Psoas muscle (tissue), 8 donors: Measurements from ENCODE around the gene MED14. TPM values are rescaled to one million over a fixed set of nuclear protein-coding genes. Genes with fewer than 3 reads are reported as not detected.
"Not testable (repeated sequence)": the region's sequence is repeated elsewhere in the genome, so short reads cannot be mapped to it uniquely, and the experiment has no call there.

ENCODE experiments used
- ATAC-seq, 4 donors: fragments of 200-7000 bp; cut with Tn5 transposase; one replicate each; pipeline ENCODE4 v1.9.1; 2020; ENCODE audit warnings: moderate library complexity in 3 of 4, mild to moderate bottlenecking in 2 of 4
- DNase-seq, 2 donors: peaks; one replicate each; pipeline ENCODE4 v3.0.0-alpha.2; 2020
- H3K27ac ChIP-seq: fragments of 200-600 bp; one replicate; pipeline ENCODE4 v1.8.0; 2022
- H3K27me3 ChIP-seq, 3 donors: fragments of 200-600 bp in 1 of 3; one replicate each; pipeline versions ENCODE4 v1.6.1 to v1.8.0; 2013 to 2022; ENCODE audit warnings: low read length in 2 of 3, mild to moderate bottlenecking in 2 of 3, moderate library complexity in 1 of 3; ENCODE audit not compliant: insufficient read depth in 3 of 3
- H3K36me3 ChIP-seq, 2 donors: fragments of 200-600 bp in 1 of 2; one replicate each; pipeline versions ENCODE4 v1.6.1 to v1.8.0; 2013 to 2022; ENCODE audit warnings: low read depth in 1 of 2, mild to moderate bottlenecking in 1 of 2, moderate library complexity in 1 of 2; ENCODE audit not compliant: insufficient read depth in 1 of 2
- H3K4me1 ChIP-seq: fragments of 200-600 bp; one replicate; pipeline ENCODE4 v1.8.0; 2022
- H3K4me3 ChIP-seq: fragments of 200-600 bp; one replicate; pipeline ENCODE4 v1.8.0; 2022; ENCODE audit warnings: mild to moderate bottlenecking
- H3K9me3 ChIP-seq: fragments of 200-600 bp; one replicate; pipeline ENCODE4 v1.8.0; 2022
- WGBS, 3 donors: extraction: QIAGEN DNeasy Blood & Tissue Kit; methylation state at CpG; one replicate each; pipeline versions ENCODE4 v1.1.6 to v1.1.7; 2013; 5-methylcytosine and 5-hydroxymethylcytosine counted together
- intact Hi-C, 2 donors: fragments of 100-400 bp; cut with DNase I; formaldehyde crosslinking; loops; one replicate each; pipeline versions ENCODE4 v1.11.0 to v1.14.2; 2022
- long read RNA-seq, 2 donors: library from polyadenylated mRNA; unstranded; transcript quantifications; one replicate each; pipeline ENCODE4 v2.0.0, GENCODE V29; 2021
- polyA plus RNA-seq, 3 donors: library from polyadenylated mRNA; stranded (reverse); fragments of 200-250 nt; gene quantifications; one replicate each; pipeline ENCODE4 v1.2.3, GENCODE V29; 2013
- total RNA-seq, 4 donors: library from RNA; stranded (reverse); fragmentation: NEBNext Ultra II Directional in 2 of 4; extraction: Animal tissue kit (Norgen Biotek cat#: 25700) in 2 of 4; gene quantifications; one replicate each; pipeline versions ENCODE4 v1.2.1 to v1.2.4, GENCODE V29; 2021 to 2023
- TF ChIP-seq, protein P1 (sequence below): fragments of 200-600 bp; IDR thresholded peaks from one replicate; pipeline ENCODE4 v1.8.0; 2022; ENCODE audit warnings: antibody characterized with exemption
- donor health status: healthy with polysubstance abuse.
- donor health status: DM: no; HTN: no; CAD: no; lungs with moderate emphysema.
- donor health status: Bipolar disorder and iron deficiency.
- donor health status: healthy.
- donor health status: DM: yes; HTN: yes; CAD: no.
- donor health status: DM: no; HTN: no; CAD: no.
- donor health status: DM: no; HTN: no; CAD: no.
- donor health status: DM: yes; HTN: yes; CAD: no.

The MED14 gene
- total RNA-seq (10 to 100 TPM; 46.6 to 63.2 (median 55.9) TPM), polyA plus RNA-seq (10 to 100 TPM; 10.7 to 23.9 (median 14.3) TPM)
- long read RNA-seq, donor 1, partial matches to known transcripts: 1 of 2 reads
- long read RNA-seq, donor 1, other reads (novel, unspliced or antisense): 0 of 2 reads
- long read RNA-seq, donor 2, partial matches to known transcripts: 14 of 19 reads
- long read RNA-seq, donor 2, other reads (novel, unspliced or antisense): 3 of 19 reads

DNA sequence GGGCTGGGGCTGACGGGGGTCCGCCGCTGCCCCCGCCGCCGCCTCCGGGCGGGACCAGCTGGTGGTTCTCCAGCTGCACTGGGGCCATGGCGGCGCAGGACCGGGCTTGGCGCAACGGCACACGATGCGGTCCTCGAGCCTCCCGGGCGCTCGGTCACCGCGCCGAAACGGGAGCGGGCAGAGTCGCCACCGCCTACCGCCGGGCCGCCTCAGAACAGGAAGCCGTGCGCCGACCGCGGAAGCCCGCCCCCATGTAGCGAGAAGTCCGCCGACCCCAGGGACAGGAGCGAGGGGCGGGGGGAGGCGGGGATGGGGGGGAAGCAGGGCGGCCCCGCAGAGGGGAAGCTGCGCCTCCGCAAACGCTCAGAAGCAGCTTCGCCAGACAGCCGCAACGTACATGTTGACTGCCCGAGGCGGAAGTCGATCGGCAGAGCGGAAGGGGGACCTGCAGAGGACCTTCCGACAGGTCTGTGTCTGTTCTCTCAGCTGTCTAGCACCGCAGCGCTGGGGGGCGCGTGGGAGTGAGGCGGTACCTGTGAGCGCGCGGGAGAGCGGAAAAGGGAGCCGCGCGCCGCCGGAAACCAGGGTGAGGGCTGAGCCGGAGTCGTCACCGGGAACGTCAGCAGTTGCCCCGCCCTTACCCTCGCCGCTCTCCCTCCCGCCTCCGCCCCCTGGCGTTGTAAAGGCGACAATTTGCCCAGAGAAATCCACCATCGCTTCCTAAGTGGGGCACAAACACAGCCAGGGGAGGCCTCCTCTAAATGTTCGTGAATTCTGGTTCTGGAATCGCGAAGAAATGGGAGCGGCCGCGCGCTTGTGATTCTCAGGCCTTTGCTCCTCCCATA, at the start of gene MED14:
TSS of gene MED14 (minus strand) at position 218 of the 845 bp plus-strand sequence. CDS start at position 88, 130 bp downstream.
- no peaks in the 10 kb centered on the region for H3K36me3 ChIP-seq
- DNase-seq: peak; percentile 91 to 95
- 0 to 1% (median 0%) methylated on average over 24 to 86 of the region's 88 CpGs for WGBS, 3 donors
- H3K4me3 ChIP-seq: peak within 1 kb of the TSS; percentile 91
- H3K27ac ChIP-seq: peak within 1 kb of the TSS; percentile 99
- intact Hi-C loops: loop anchor here in 1 of 2 donors (5.0 kb wide), 1 partner anchor 57 kb away; no protein-coding TSS in a partner anchor
- TF ChIP-seq, protein P1, sequence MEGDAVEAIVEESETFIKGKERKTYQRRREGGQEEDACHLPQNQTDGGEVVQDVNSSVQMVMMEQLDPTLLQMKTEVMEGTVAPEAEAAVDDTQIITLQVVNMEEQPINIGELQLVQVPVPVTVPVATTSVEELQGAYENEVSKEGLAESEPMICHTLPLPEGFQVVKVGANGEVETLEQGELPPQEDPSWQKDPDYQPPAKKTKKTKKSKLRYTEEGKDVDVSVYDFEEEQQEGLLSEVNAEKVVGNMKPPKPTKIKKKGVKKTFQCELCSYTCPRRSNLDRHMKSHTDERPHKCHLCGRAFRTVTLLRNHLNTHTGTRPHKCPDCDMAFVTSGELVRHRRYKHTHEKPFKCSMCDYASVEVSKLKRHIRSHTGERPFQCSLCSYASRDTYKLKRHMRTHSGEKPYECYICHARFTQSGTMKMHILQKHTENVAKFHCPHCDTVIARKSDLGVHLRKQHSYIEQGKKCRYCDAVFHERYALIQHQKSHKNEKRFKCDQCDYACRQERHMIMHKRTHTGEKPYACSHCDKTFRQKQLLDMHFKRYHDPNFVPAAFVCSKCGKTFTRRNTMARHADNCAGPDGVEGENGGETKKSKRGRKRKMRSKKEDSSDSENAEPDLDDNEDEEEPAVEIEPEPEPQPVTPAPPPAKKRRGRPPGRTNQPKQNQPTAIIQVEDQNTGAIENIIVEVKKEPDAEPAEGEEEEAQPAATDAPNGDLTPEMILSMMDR: peak; percentile 52
- H3K9me3 ChIP-seq: no peaks in the 10 kb centered on the region
- peaks cover 5% of the 10 kb centered on the region for H3K4me1 ChIP-seq
- peaks cover 0 to 6% (median 0%) of the 10 kb centered on the region in 3 donors for H3K27me3 ChIP-seq
- ATAC-seq: peak; percentile 96 to 97 (median 97)

DNA sequence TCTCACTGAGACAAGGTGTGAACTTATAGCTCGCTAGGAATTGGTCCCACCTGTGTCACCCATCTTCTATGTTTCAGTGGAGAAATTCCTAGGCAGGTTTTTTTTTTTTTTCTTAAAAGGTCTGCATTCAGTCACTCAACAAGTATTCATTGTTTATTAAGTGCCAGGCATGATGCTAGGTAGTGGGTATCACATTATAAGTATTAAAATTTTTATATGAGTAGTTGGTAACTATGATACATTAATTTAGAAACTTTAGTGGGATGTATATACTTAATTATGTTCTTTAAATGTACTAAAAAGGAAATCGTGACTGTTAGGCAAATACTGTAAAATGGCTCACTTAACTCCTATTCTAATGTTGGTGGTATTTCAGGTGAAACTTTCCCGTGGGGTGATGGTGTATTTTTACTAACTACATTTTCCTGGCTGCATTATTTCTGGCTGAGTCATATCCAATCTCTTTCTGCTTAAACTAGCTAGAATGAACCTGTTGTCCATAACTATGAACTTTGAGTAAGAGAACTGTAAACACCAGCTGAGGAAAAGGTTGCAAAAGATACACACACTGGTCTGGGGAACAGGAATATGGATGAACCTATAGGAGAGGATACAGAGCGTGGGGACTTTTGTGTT, 49.3 kb upstream of the MED14 start:
- TF ChIP-seq, protein P1: no peak
- no peak overlapping the region for H3K27ac ChIP-seq
- H3K27me3 ChIP-seq: peaks cover 0 to 8% (median 0%) of the 10 kb centered on the region in 3 donors
- peaks cover 4% of the 10 kb centered on the region for H3K4me1 ChIP-seq
- 73 to 82% (median 75%) methylated on average over 4 of the region's 4 CpGs for WGBS, 3 donors
- no peaks in the 10 kb centered on the region for H3K9me3 ChIP-seq
- intact Hi-C loops: no loop called here
- ATAC-seq: no peak
- H3K36me3 ChIP-seq: no peaks in the 10 kb centered on the region
- no peak for DNase-seq
- no peak overlapping the region for H3K4me3 ChIP-seq

DNA sequence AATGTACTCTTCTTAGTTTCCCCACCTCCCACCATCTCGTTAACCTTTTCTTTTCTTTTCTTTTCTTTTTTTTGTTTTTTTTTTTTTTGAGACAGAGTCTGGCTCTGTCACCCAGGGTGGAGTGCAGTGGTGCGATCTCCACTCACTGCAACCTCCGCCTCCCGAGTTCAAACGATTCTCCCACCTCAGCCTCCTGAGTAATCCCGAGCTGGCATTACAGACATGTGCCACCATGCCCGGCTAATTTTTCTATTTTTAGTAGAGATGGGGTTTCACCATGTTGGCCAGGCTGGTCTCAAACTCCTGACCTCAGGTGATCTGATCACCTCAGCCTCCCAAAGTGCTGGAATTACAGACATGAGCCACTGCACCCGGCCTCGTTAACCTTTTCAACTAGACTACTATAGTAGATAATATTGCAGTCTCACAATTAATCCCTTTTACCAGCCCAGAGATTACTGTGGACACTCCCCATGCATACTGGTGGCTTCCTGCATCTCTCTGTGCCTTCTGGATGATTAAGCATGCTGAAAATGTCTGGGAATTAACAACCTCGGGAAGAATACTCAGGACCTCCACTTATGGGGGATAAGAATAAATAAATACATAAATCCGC, 47.4 kb upstream of the MED14 start:
- peak in 3 of 4 donors; percentile 72 to 76 (median 75) for ATAC-seq
- H3K36me3 ChIP-seq, intact Hi-C loops, DNase-seq, H3K4me3 ChIP-seq, H3K9me3 ChIP-seq, H3K4me1 ChIP-seq: not testable (repeated sequence)
- WGBS, 3 donors: 41 to 59% (median 46%) methylated on average over 11 of the region's 11 CpGs
- Histone ChIP-seq H3K27ac (peak overlapping the region; percentile 20), H3K27me3 (peaks cover 0 to 11% (median 0%) of the 10 kb centered on the region in 3 donors)

DNA sequence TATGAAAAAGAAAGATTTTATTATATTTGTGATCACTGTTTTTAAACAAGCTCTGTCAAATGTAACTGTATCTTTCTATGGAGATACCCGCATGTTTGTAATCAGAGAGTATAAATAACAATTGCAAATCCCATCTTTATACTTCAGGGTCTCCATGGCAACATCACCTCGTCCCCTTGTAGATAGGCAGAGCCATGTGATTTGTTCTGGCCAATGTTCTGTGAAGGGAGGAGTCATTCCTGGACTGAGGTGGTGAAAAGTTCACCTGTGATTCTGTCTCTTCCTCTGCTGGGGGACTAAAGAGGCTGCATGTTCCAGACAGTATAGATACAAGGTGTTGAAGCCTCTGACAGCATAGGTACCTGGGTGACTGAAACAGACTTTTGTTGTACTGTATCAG, 45.6 kb upstream of the MED14 start:
- H3K9me3 ChIP-seq: no peaks in the 10 kb centered on the region
- WGBS, 3 donors: 58 to 83% (median 72%) methylated on average over 2 of the region's 2 CpGs
- DNase-seq: no peak
- TF ChIP-seq, protein P1: no peak
- H3K36me3 ChIP-seq: no peaks in the 10 kb centered on the region
- H3K4me1 ChIP-seq: peaks cover 4% of the 10 kb centered on the region
- peaks cover 0 to 6% (median 0%) of the 10 kb centered on the region in 3 donors for H3K27me3 ChIP-seq
- ATAC-seq: no peak
- no peak overlapping the region for H3K27ac ChIP-seq
- intact Hi-C loops: no loop called here
- H3K4me3 ChIP-seq: no peak overlapping the region
